Astrocyte (in vitro differentiated cells and primary cell): Measurements from ENCODE around the gene ACTL8. TPM values are rescaled to one million over a fixed set of nuclear protein-coding genes. Genes with fewer than 3 reads are reported as not detected.

Experiments
- DNase-seq: peaks from one replicate; pipeline ENCODE4 v3.0.0-alpha.2; 2010; ENCODE audit warnings: low read depth
- FAIRE-seq: peaks from 2 replicates; lab custom pipeline; 2011; peaks lifted over from hg19 to GRCh38; lab: Jason Lieb, UNC
- H2AFZ ChIP-seq: 2 replicates; pipeline ENCODE4 v1.6.0; 2012; ENCODE audit warnings: low read depth, low read length, inconsistent platforms
- H3K27ac ChIP-seq: 2 replicates; pipeline ENCODE4 v1.5.1; 2011; ENCODE audit warnings: low read depth, low read length, inconsistent platforms
- H3K27me3 ChIP-seq: 2 replicates; pipeline ENCODE4 v1.6.0; 2011; ENCODE audit warnings: low read length, inconsistent platforms; ENCODE audit not compliant: insufficient read depth
- H3K36me3 ChIP-seq: 2 replicates; pipeline ENCODE4 v1.5.1; 2011; ENCODE audit warnings: low read length, inconsistent platforms; ENCODE audit not compliant: insufficient read depth
- H3K4me1 ChIP-seq: 2 replicates; pipeline ENCODE4 v1.5.1; 2011; ENCODE audit warnings: low read length, inconsistent platforms; ENCODE audit not compliant: insufficient read depth
- H3K4me2 ChIP-seq: 2 replicates; pipeline ENCODE4 v1.6.0; 2012; ENCODE audit warnings: low read length, inconsistent platforms
- H3K4me3 ChIP-seq: 2 replicates; pipeline ENCODE4 v1.5.1; 2011; ENCODE audit warnings: low read depth, mild to moderate bottlenecking, low read length, inconsistent platforms; ENCODE audit not compliant: insufficient read depth
- H3K79me2 ChIP-seq: 2 replicates; pipeline ENCODE4 v1.6.0; 2012; ENCODE audit warnings: mild to moderate bottlenecking, low read length, inconsistent platforms; ENCODE audit not compliant: insufficient read depth
- H3K9ac ChIP-seq: 2 replicates; pipeline ENCODE4 v1.6.0; 2012; ENCODE audit warnings: mild to moderate bottlenecking, low read length, inconsistent platforms
- H3K9me3 ChIP-seq: 2 replicates; pipeline ENCODE4 v1.5.1; 2012; ENCODE audit warnings: low read depth, mild to moderate bottlenecking, low read length, inconsistent platforms; ENCODE audit not compliant: insufficient read depth
- H4K20me1 ChIP-seq: 2 replicates; pipeline ENCODE4 v1.6.0; 2012; ENCODE audit warnings: low read length, inconsistent platforms; ENCODE audit not compliant: insufficient read depth
- H3K27ac Mint-ChIP-seq: one replicate; pipeline ENCODE4 v1.8.0; 2021; ENCODE audit warnings: mild to moderate bottlenecking, mixed read lengths; ENCODE audit not compliant: unreplicated experiment
- H3K27me3 Mint-ChIP-seq: one replicate; pipeline ENCODE4 v1.8.0; 2021; ENCODE audit warnings: low read depth, mixed read lengths; ENCODE audit not compliant: unreplicated experiment
- H3K36me3 Mint-ChIP-seq: one replicate; pipeline ENCODE4 v1.8.0; 2021; ENCODE audit warnings: low read depth, mixed read lengths; ENCODE audit not compliant: unreplicated experiment
- H3K4me1 Mint-ChIP-seq: one replicate; pipeline ENCODE4 v1.8.0; 2021; ENCODE audit warnings: low read depth, mixed read lengths; ENCODE audit not compliant: unreplicated experiment
- H3K4me3 Mint-ChIP-seq: one replicate; pipeline ENCODE4 v1.8.0; 2021; ENCODE audit warnings: mild to moderate bottlenecking, moderate library complexity, mixed read lengths; ENCODE audit not compliant: unreplicated experiment
- H3K9me3 Mint-ChIP-seq: one replicate; pipeline ENCODE4 v1.8.0; 2021; ENCODE audit warnings: mild to moderate bottlenecking, mixed read lengths; ENCODE audit not compliant: unreplicated experiment
- CTCF ChIP-seq: IDR thresholded peaks from 2 replicates; pipeline ENCODE4 v1.5.1; 2011; ENCODE audit warnings: low read depth, mild to moderate bottlenecking, inconsistent platforms, low read length, moderate library complexity; ENCODE audit not compliant: insufficient read depth
- EZH2 ChIP-seq: IDR thresholded peaks from 2 replicates; pipeline ENCODE4 v1.6.1; 2012; ENCODE audit warnings: mild to moderate bottlenecking, low read length, inconsistent platforms; ENCODE audit not compliant: insufficient read depth
- total RNA-seq: library from RNA; stranded (reverse); gene quantifications from 2 replicates; pipeline ENCODE4 v1.2.1, GENCODE V29; 2021

ACTL8 gene
- total RNA-seq, 1 donor from 2014 or later, result 2.0 TPM

GRCh38 chr1:17842686-17843085 lies 87.6 kb downstream of the ACTL8 start:
- no peak overlapping the region for H3K4me3 Mint-ChIP-seq
- no peak overlapping the region for H3K4me2 ChIP-seq
- no peaks in the 10 kb centered on the region for H3K9me3 ChIP-seq
- H3K9me3 Mint-ChIP-seq, result peaks cover 1% of the 10 kb centered on the region
- peaks cover 66% of the 10 kb centered on the region for H3K27me3 Mint-ChIP-seq
- no peak overlapping the region for H3K4me3 ChIP-seq
- no peaks in the 10 kb centered on the region for H4K20me1 ChIP-seq
- peaks cover 3% of the 10 kb centered on the region for H3K27me3 ChIP-seq
- DNase-seq, result no peak
- FAIRE-seq, result no peak
- H3K36me3 Mint-ChIP-seq, result no peaks in the 10 kb centered on the region
- H3K79me2 ChIP-seq, result no peaks in the 10 kb centered on the region
- no peak overlapping the region for H3K27ac ChIP-seq
- H2AFZ ChIP-seq, result no peak overlapping the region
- no peak for TF ChIP-seq CTCF
- TF ChIP-seq EZH2, result no peak
- H3K9ac ChIP-seq, result no peak overlapping the region
- no peaks in the 10 kb centered on the region for H3K4me1 ChIP-seq
- no peak overlapping the region for H3K27ac Mint-ChIP-seq
- H3K4me1 Mint-ChIP-seq, result no peaks in the 10 kb centered on the region
- H3K36me3 ChIP-seq, result no peaks in the 10 kb centered on the region

GRCh38 chr1:17844185-17844826 lies 89.2 kb downstream of the ACTL8 start:
- FAIRE-seq (no peak), DNase-seq (no peak)
- Histone ChIP-seq H3K27me3 (peaks cover 3% of the 10 kb centered on the region), H3K4me2 (no peak overlapping the region), H2AFZ (no peak overlapping the region), H3K36me3 (no peaks in the 10 kb centered on the region), H3K27ac (no peak overlapping the region), H3K79me2 (no peaks in the 10 kb centered on the region), H3K9ac (no peak overlapping the region), H3K4me3 (no peak overlapping the region), H3K4me1 (no peaks in the 10 kb centered on the region), H3K9me3 (no peaks in the 10 kb centered on the region), H4K20me1 (no peaks in the 10 kb centered on the region)
- H3K9me3 Mint-ChIP-seq, result peaks cover 1% of the 10 kb centered on the region
- no peak overlapping the region for H3K4me3 Mint-ChIP-seq
- H3K36me3 Mint-ChIP-seq, result no peaks in the 10 kb centered on the region
- TF ChIP-seq EZH2 (no peak), CTCF (no peak)
- no peaks in the 10 kb centered on the region for H3K4me1 Mint-ChIP-seq
- no peak overlapping the region for H3K27ac Mint-ChIP-seq
- H3K27me3 Mint-ChIP-seq, result peaks cover 58% of the 10 kb centered on the region

GRCh38 chr1:17845583-17845982 lies 90.5 kb downstream of the ACTL8 start:
- Histone ChIP-seq H3K9ac (no peak overlapping the region), H3K27me3 (peaks cover 3% of the 10 kb centered on the region), H3K27ac (no peak overlapping the region), H3K36me3 (no peaks in the 10 kb centered on the region), H3K4me1 (no peaks in the 10 kb centered on the region), H3K9me3 (no peaks in the 10 kb centered on the region), H3K79me2 (no peaks in the 10 kb centered on the region), H3K4me2 (no peak overlapping the region), H3K4me3 (no peak overlapping the region), H4K20me1 (no peaks in the 10 kb centered on the region), H2AFZ (no peak overlapping the region)
- DNase-seq (no peak), FAIRE-seq (no peak)
- peaks cover 1% of the 10 kb centered on the region for H3K9me3 Mint-ChIP-seq
- no peaks in the 10 kb centered on the region for H3K36me3 Mint-ChIP-seq
- no peak for TF ChIP-seq EZH2
- TF ChIP-seq CTCF, result no peak
- H3K4me3 Mint-ChIP-seq, result no peak overlapping the region
- H3K4me1 Mint-ChIP-seq, result no peaks in the 10 kb centered on the region
- no peak overlapping the region for H3K27ac Mint-ChIP-seq
- H3K27me3 Mint-ChIP-seq, result peaks cover 49% of the 10 kb centered on the region
